K562 (cell line): ENCODE measurements around the gene SEZ6L. TPM values are rescaled to one million over a fixed set of nuclear protein-coding genes. Genes with fewer than 3 reads are reported as not detected.

Experiments used
- ATAC-seq: fragments of 200-7000 bp; cut with Tn5 transposase; 3 replicates; pipeline ENCODE4 v1.9.1; 2020; ENCODE audit warnings: moderate library complexity
- BruUV-seq: library from RNA; stranded (reverse); fragments of 400-500 nt; replicated peaks from 2 replicates; lab custom pipeline; 2021; lab: Mats Ljungman, UMichigan
- CTCF ChIA-PET: fragments of 300-600 bp; formaldehyde crosslinking; extraction: SDS; loops from one replicate; lab custom pipeline; 2021; ENCODE audit warnings: low intra/inter-chr PET ratio; lab: Yijun Ruan, JAX
- POLR2A ChIA-PET: fragments of 300-600, 350-650 bp; sonication (Branson Sonifier 250); formaldehyde crosslinking; extraction: SDS; loops from one replicate; lab custom pipeline; 2021; ENCODE audit warnings: antibody characterized with exemption, inconsistent platforms; lab: Yijun Ruan, JAX
- DNase-seq, 4 experiments: peaks; one replicate each; pipeline versions ENCODE4 v3.0.0 to v3.0.0-alpha.2; 2011 to 2018; ENCODE audit warnings: low spot score in 3 of 4, mixed read lengths in 3 of 4; ENCODE audit errors: extremely low read depth in 1 of 4
- FAIRE-seq: peaks from 2 replicates; lab custom pipeline; 2011; peaks lifted over from hg19 to GRCh38; lab: Jason Lieb, UNC
- H2AFZ ChIP-seq: 2 replicates; pipeline ENCODE4 v1.6.0; 2011; ENCODE audit warnings: low read depth, low read length, control low read depth, inconsistent platforms
- H3K27ac ChIP-seq: fragments of 200-600 bp; 3 replicates; pipeline ENCODE4 v1.8.0; 2011; ENCODE audit warnings: low read depth, mild to moderate bottlenecking, control low read depth, inconsistent platforms, low read length, moderate library complexity, mixed read lengths; ENCODE audit errors: extremely low read depth
- H3K27me3 ChIP-seq, 2 experiments: fragments of 300-600 bp in 1 of 2; 2 replicates in 1 of 2; 3 replicates in 1 of 2; pipeline versions ENCODE4 v1.6.0 to v1.8.0; 2011; ENCODE audit warnings: inconsistent platforms in 2 of 2, low read length in 2 of 2, mild to moderate bottlenecking in 1 of 2, mixed read lengths in 1 of 2, moderate library complexity in 1 of 2; ENCODE audit not compliant: control insufficient read depth in 2 of 2, insufficient read depth in 2 of 2
- H3K36me3 ChIP-seq: fragments of 300-600 bp; 3 replicates; pipeline ENCODE4 v1.8.0; 2011; ENCODE audit warnings: mild to moderate bottlenecking, low read length, inconsistent platforms; ENCODE audit not compliant: control insufficient read depth, insufficient read depth
- H3K4me1 ChIP-seq, 2 experiments: fragments of 200-600 bp in 1 of 2; replicated peaks in 1 of 2; 2 replicates in 1 of 2; 3 replicates in 1 of 2; pipeline versions ENCODE4 v1.5.1 to v1.8.0; 2011; ENCODE audit warnings: inconsistent platforms in 2 of 2, low read length in 2 of 2, mild to moderate bottlenecking in 1 of 2, mixed read lengths in 1 of 2, moderate library complexity in 1 of 2; ENCODE audit not compliant: control insufficient read depth in 2 of 2, insufficient read depth in 2 of 2
- H3K4me2 ChIP-seq: 2 replicates; pipeline ENCODE4 v1.6.1; 2011; ENCODE audit warnings: low read length, control low read depth, inconsistent platforms, mixed read lengths; ENCODE audit not compliant: insufficient read depth
- H3K4me3 ChIP-seq: fragments of 200-600 bp; sonication (generic), shearing (Covaris generic); 2 replicates; pipeline ENCODE4 v1.5.1; 2016; ENCODE audit warnings: control low read depth, inconsistent platforms
- H3K79me2 ChIP-seq: fragments of 200-600 bp; 3 replicates; pipeline ENCODE4 v1.8.0; 2011; ENCODE audit warnings: low read length, inconsistent platforms; ENCODE audit not compliant: control insufficient read depth, insufficient read depth
- H3K9ac ChIP-seq, 2 experiments: 2 replicates each; pipeline versions ENCODE4 v1.6.0 to v1.6.1; 2011; ENCODE audit warnings: low read depth in 2 of 2, low read length in 2 of 2, control low read depth in 1 of 2, inconsistent platforms in 1 of 2, mild to moderate bottlenecking in 1 of 2, mixed read lengths in 1 of 2; ENCODE audit not compliant: insufficient read depth in 1 of 2
- H3K9me1 ChIP-seq: one replicate; pipeline ENCODE4 v1.6.0; 2011; ENCODE audit warnings: inconsistent platforms, mild to moderate bottlenecking, low read length, moderate library complexity; ENCODE audit not compliant: control insufficient read depth, insufficient read depth
- H3K9me3 ChIP-seq: replicated peaks from 2 replicates; pipeline ENCODE4 v1.5.1; 2011; ENCODE audit warnings: low read depth, low read length, inconsistent platforms; ENCODE audit not compliant: control insufficient read depth, insufficient read depth
- H4K20me1 ChIP-seq: replicated peaks from 2 replicates; pipeline ENCODE4 v1.6.1; 2011; ENCODE audit warnings: low read length, inconsistent platforms, mixed read lengths; ENCODE audit not compliant: control insufficient read depth, insufficient read depth
- CHD2 ChIP-seq: IDR thresholded peaks from 2 replicates; pipeline ENCODE4 v1.6.1; 2011; ENCODE audit warnings: low read depth, low read length
- GMEB1 ChIP-seq: fragments of 250-450 bp; sonication (Bioruptor Pico); IDR thresholded peaks from 2 replicates; pipeline ENCODE4 v1.4.0; 2020; ENCODE audit warnings: mild to moderate bottlenecking
- HNRNPK ChIP-seq: fragments of 200-400 bp; formaldehyde crosslinking; IDR thresholded peaks from one replicate; pipeline ENCODE4 v1.6.1; 2018; ENCODE audit warnings: mild to moderate bottlenecking, low read depth, low read length; ENCODE audit not compliant: poor library complexity, severe bottlenecking
- KDM5B ChIP-seq: fragments of 200-600 bp; sonication (generic); IDR thresholded peaks from 2 replicates; pipeline ENCODE4 v1.6.1; 2012; ENCODE audit warnings: low read depth, mild to moderate bottlenecking, moderate library complexity, low read length, control low read depth, inconsistent platforms; ENCODE audit not compliant: insufficient replicate concordance
- MITF ChIP-seq: IDR thresholded peaks from 2 replicates; pipeline ENCODE4 v1.6.1; 2014; ENCODE audit warnings: antibody characterized with exemption
- NCOA1 ChIP-seq: fragments of 450-650 bp; IDR thresholded peaks from 2 replicates; pipeline ENCODE4 v1.6.1; 2016; ENCODE audit warnings: low read depth
- RNF219 ChIP-seq: fragments of 250-450 bp; sonication (Bioruptor Pico); IDR thresholded peaks from 2 replicates; pipeline ENCODE4 v1.5.0; 2022; ENCODE audit warnings: mild to moderate bottlenecking
- SMAD2 ChIP-seq: fragments of 150-350 bp; IDR thresholded peaks from 2 replicates; pipeline ENCODE4 v1.6.1; 2014; ENCODE audit warnings: low read depth, mild to moderate bottlenecking, low read length
- SRSF3 ChIP-seq: fragments of 200-400 bp; formaldehyde crosslinking; IDR thresholded peaks from 2 replicates; pipeline ENCODE4 v1.6.1; 2016; ENCODE audit warnings: mild to moderate bottlenecking, low read length, moderate library complexity; ENCODE audit not compliant: insufficient read depth
- ZFP30 ChIP-seq: fragments of 250-450 bp; sonication (Bioruptor Pico); IDR thresholded peaks from 2 replicates; pipeline ENCODE4 v1.8.0; 2022; ENCODE audit warnings: moderate library complexity, mild to moderate bottlenecking, inconsistent platforms, borderline replicate concordance
- ZKSCAN3 ChIP-seq: fragments of 250-450 bp; sonication (Bioruptor Pico); IDR thresholded peaks from 2 replicates; pipeline ENCODE4 v1.4.0; 2020
- ZNF449 ChIP-seq: fragments of 250-450 bp; sonication (Bioruptor Pico); IDR thresholded peaks from 2 replicates; pipeline ENCODE4 v1.8.0; 2022; ENCODE audit warnings: moderate library complexity, mild to moderate bottlenecking, inconsistent platforms
- ZNF639 ChIP-seq, 2 experiments: fragments of 200-800 bp in 1 of 2; sonication (Bioruptor generic) in 1 of 2; sonication (generic) in 1 of 2; formaldehyde crosslinking in 1 of 2; IDR thresholded peaks in 1 of 2; conservative IDR thresholded peaks in 1 of 2; 2 replicates each; pipeline versions ENCODE4 v1.5.0 to v1.6.1; 2016 to 2020; ENCODE audit warnings: missing compliant biosample characterization in 1 of 2, missing genetic modification characterization in 1 of 2, missing genetic modification reagents in 1 of 2
- WGBS: fragments of 100-300 bp; shearing (Covaris generic); methylation state at CpG from one replicate; pipeline ENCODE4 v1.1.6; 2016; ENCODE audit warnings: low coverage, mixed read lengths; ENCODE audit not compliant: insufficient coverage; ENCODE audit errors: missing lambda C conversion rate; 5-methylcytosine and 5-hydroxymethylcytosine counted together
- in situ Hi-C: fragments of 300-500 bp; cut with MboI; formaldehyde crosslinking; loops from 4 replicates; pipeline ENCODE4 v1.15.0; 2018; ENCODE audit warnings: inconsistent platforms, mixed read lengths
- intact Hi-C: fragments of 100-400 bp; cut with micrococcal nuclease; formaldehyde crosslinking; loops from 2 replicates; pipeline ENCODE4 v1.14.2; 2022
- polyA plus RNA-seq, 8 experiments: library from polyadenylated mRNA; depleted of rRNA in 4 of 8; stranded (reverse) in 5 of 8; unstranded in 3 of 8; fragments of >200 nt; fragmentation: Nextera tagmentation in 2 of 8; fragmentation: Illumina TruSeq in 1 of 8; extraction: Ambion mirVana in 2 of 8; extraction: Trizol in 1 of 8; gene quantifications; 2 replicates each; pipeline versions ENCODE4 v1.2.1 to v1.2.3, GENCODE V29; 2011 to 2014; ENCODE audit warnings: inconsistent platforms in 1 of 8, missing spikeins in 1 of 8
- total RNA-seq, 7 experiments: library from RNA; depleted of rRNA in 6 of 7; stranded (reverse); fragments of >200 nt in 6 of 7; fragmentation: Illumina TruSeq in 2 of 7; extraction: Trizol in 2 of 7; gene quantifications; 2 replicates each; pipeline versions ENCODE4 v1.2.1 to v1.2.3, GENCODE V29; 2011 to 2021; ENCODE audit warnings: low replicate concordance in 1 of 7

Gene SEZ6L
- total and polyA plus RNA-seq, 9 of the 15 experiments (the other 6 are each of a cell fraction or from before 2014, with no cell fraction given) = not detected

GRCh38 chr22:26362471-26362870 lies 193.2 kb downstream of the SEZ6L start:
- Histone ChIP-seq H3K4me3 (no peak overlapping the region), H3K9ac (no peak overlapping the region), H2AFZ (no peak overlapping the region), H3K9me1 (no peaks in the 10 kb centered on the region), H3K27ac (no peak overlapping the region), H3K9me3 (no peaks in the 10 kb centered on the region), H3K36me3 (no peaks in the 10 kb centered on the region), H3K4me1 (peaks cover 0 to 2% of the 10 kb centered on the region in 2 experiments; a peak in 1 of 5 replicates), H3K79me2 (no peaks in the 10 kb centered on the region), H4K20me1 (no peaks in the 10 kb centered on the region), H3K27me3 (0 out of 5 replicates have a peak, but pooled peaks cover 0 to 6% of the 10 kb centered on the region in 2 experiments), H3K4me2 (no peak overlapping the region)
- no peak for DNase-seq
- ChIA-PET POLR2A (interaction anchor here (0.5 kb wide), 1 partner anchor 17 kb away, joined by 3 read pairs; no protein-coding TSS in a partner anchor), CTCF (no interaction called here)
- intact Hi-C loops (no loop called here), in situ Hi-C loops (no loop called here)
- no TSS peak for BruUV-seq
- no peak for FAIRE-seq
- no peak for ATAC-seq
- 3% methylated on average over 3 of the region's 3 CpGs for WGBS
- TF ChIP-seq SRSF3 = no peak
- TF ChIP-seq RNF219 = no peak
- TF ChIP-seq NCOA1 = no peak
- no peak for TF ChIP-seq GMEB1 (CRISPR knock-in tag)
- no peak for TF ChIP-seq CHD2
- TF ChIP-seq ZFP30 (CRISPR knock-in tag) = no peak
- TF ChIP-seq ZKSCAN3 = no peak
- TF ChIP-seq ZNF639 (CRISPR knock-in tag; conservative IDR thresholded peaks at IDR 0.05 in 1 of 2, IDR thresholded peaks at IDR 0.05 in 1 of 2) = no peak
- TF ChIP-seq KDM5B = no peak
- TF ChIP-seq MITF = no peak
- TF ChIP-seq ZNF449 (CRISPR knock-in tag) = no peak
- no peak for TF ChIP-seq SMAD2
- TF ChIP-seq HNRNPK = no peak
